HG02763 (cell line): ENCODE data around the gene MAP3K8.
A peak's percentile ranks its signal among the peaks of the same experiment; 100 is the strongest.
"Not testable (repeated sequence)": the region's sequence is repeated elsewhere in the genome, so short reads cannot be mapped to it uniquely, and the experiment has no call there.

Experiments used
- ATAC-seq: cut with Tn5 transposase; IDR thresholded peaks from one replicate; pipeline ENCODE4 v1.9.1; 2021; ENCODE audit warnings: mild to moderate bottlenecking, moderate library complexity; ENCODE audit not compliant: unreplicated experiment

The MAP3K8 gene

GRCh38 chr10:30422151-30422695 lies 11.8 kb upstream of the MAP3K8 start:
- no peak for ATAC-seq

GRCh38 chr10:30422981-30423654 lies 10.9 kb upstream of the MAP3K8 start:
- ATAC-seq, result no peak

GRCh38 chr10:30423655-30424275 lies 10.2 kb upstream of the MAP3K8 start:
- ATAC-seq, result not testable (repeated sequence)

GRCh38 chr10:30425336-30426075 lies 8.5 kb upstream of the MAP3K8 start:
- no peak for ATAC-seq

GRCh38 chr10:30430544-30431298 lies 3.3 kb upstream of the MAP3K8 start:
- no peak for ATAC-seq

- ATAC-seq, result no peak
Measured at GRCh38 chr10:30431435-30431911, 2.5 kb upstream of the MAP3K8 start.

GRCh38 chr10:30432622-30433305 lies 1.2 kb upstream of the MAP3K8 start:
- ATAC-seq, result peak; percentile 5

GRCh38 chr10:30433306-30433729 lies 666 bp upstream of the MAP3K8 start:
- peak; percentile 25 for ATAC-seq

GRCh38 chr10:30434273-30435072 lies 489 bp downstream of the MAP3K8 start:
- ATAC-seq, result peak; percentile 48

- ATAC-seq, result no peak
Measured at GRCh38 chr10:30435073-30435422, 1.1 kb downstream of the MAP3K8 start.

GRCh38 chr10:30435499-30436167 lies 1.6 kb downstream of the MAP3K8 start:
- not testable (repeated sequence) for ATAC-seq

GRCh38 chr10:30436191-30436611 lies 2.2 kb downstream of the MAP3K8 start:
- ATAC-seq, result no peak

GRCh38 chr10:30436671-30437030 lies 2.7 kb downstream of the MAP3K8 start:
- ATAC-seq, result no peak

GRCh38 chr10:30437031-30437841 lies 3.3 kb downstream of the MAP3K8 start:
- no peak for ATAC-seq

GRCh38 chr10:30438021-30438850 lies 4.3 kb downstream of the MAP3K8 start:
- ATAC-seq, result no peak

- no peak for ATAC-seq
Measured at GRCh38 chr10:30439931-30440330, 5.9 kb downstream of the MAP3K8 start.

GRCh38 chr10:30442019-30442606 lies 8.1 kb downstream of the MAP3K8 start:
- no peak for ATAC-seq
